Measurements from ENCODE around the gene TSC22D1. TPM values are rescaled to one million over a fixed set of nuclear protein-coding genes. Genes with fewer than 3 reads are reported as not detected.

TSC22D1 gene
- 121 TPM for polyA plus RNA-seq (2013, experiment 1 of 2)
- 120 TPM for polyA plus RNA-seq (2013, experiment 2 of 2)

- peak within 1 kb of the TSS; percentile 91 for H3K23ac ChIP-seq (ENCODE audit: low read depth, low read length, poor library complexity)
- H2BK12ac ChIP-seq (ENCODE audit: low read length), result peak within 1 kb of the TSS; percentile 73
- peak within 1 kb of the TSS; percentile 99 for H3K18ac ChIP-seq (ENCODE audit: low read length)
- H3K14ac ChIP-seq (ENCODE audit: low read length), result peak within 1 kb of the TSS; percentile 97
- H3K4me1 ChIP-seq (ENCODE audit: control insufficient read depth in 2 of 2, insufficient read depth in 1 of 2, low read depth in 1 of 2, low read length in 2 of 2), result peaks cover 19 to 25% of the 10 kb centered on the region in 2 donors
- WGBS, 2 donors (ENCODE audit: extremely low coverage in 2 of 2, insufficient read length in 2 of 2, insufficient replicate concordance in 1 of 2), result no CpG with 5 or more reads among the region's 51 CpGs
- peak within 1 kb of the TSS; percentile 94 for H2AK5ac ChIP-seq (ENCODE audit: low read depth, low read length)
- peaks cover 11 to 41% of the 10 kb centered on the region in 2 donors for H3K36me3 ChIP-seq (replicated peaks in 1 of 2; ENCODE audit: control insufficient read depth in 2 of 2, insufficient read depth in 2 of 2, low read length in 2 of 2)
- H3K79me1 ChIP-seq (ENCODE audit: low read depth, low read length), result peaks cover 20% of the 10 kb centered on the region
- H3K27ac ChIP-seq (replicated peaks; ENCODE audit: low read length), result peak within 1 kb of the TSS; percentile 98
- H3K4me2 ChIP-seq (ENCODE audit: insufficient read depth, low read length, poor library complexity, severe bottlenecking), result peak within 1 kb of the TSS; percentile 93
- DNase-seq (ENCODE audit: low spot score), result no peak
- H3K9ac ChIP-seq (ENCODE audit: low read depth, low read length, poor library complexity), result peak within 1 kb of the TSS; percentile 99
- no peaks in the 10 kb centered on the region for H3K27me3 ChIP-seq (ENCODE audit: control insufficient read depth in 3 of 3, insufficient read depth in 3 of 3, low read depth in 1 of 3, low read length in 3 of 3)
- H3K4me3 ChIP-seq (ENCODE audit: low read length in 2 of 2), result peak within 1 kb of the TSS; percentile 74 to 99
- H2AFZ ChIP-seq (ENCODE audit: low read length), result peak within 1 kb of the TSS; percentile 91
- peak within 1 kb of the TSS; percentile 97 for H3K4ac ChIP-seq (ENCODE audit: low read length)
- peak within 1 kb of the TSS; percentile 69 for H2BK15ac ChIP-seq (ENCODE audit: low read length)
- H3K9me3 ChIP-seq (replicated peaks in 1 of 2; ENCODE audit: control insufficient read depth in 2 of 2, insufficient read depth in 1 of 2, low read depth in 1 of 2, low read length in 2 of 2), result peaks cover 0 to 3% of the 10 kb centered on the region in 2 donors
- no peak within 1 kb of the TSS for H4K91ac ChIP-seq (ENCODE audit: low read depth, low read length, poor library complexity)
- H2BK5ac ChIP-seq (ENCODE audit: low read length), result peak within 1 kb of the TSS; percentile 69
- peak within 1 kb of the TSS; percentile 43 for H4K8ac ChIP-seq (ENCODE audit: low read depth, low read length)
- peak within 1 kb of the TSS; percentile 96 for H2BK120ac ChIP-seq (ENCODE audit: low read depth, low read length)
These were observed at the start of gene TSC22D1 for GRCh38 chr13:44575741-44576350. Gene TSC22D1 (minus strand): TSS chr13:44576330. CDS start chr13:44576074, 256 bp downstream.

DNA sequence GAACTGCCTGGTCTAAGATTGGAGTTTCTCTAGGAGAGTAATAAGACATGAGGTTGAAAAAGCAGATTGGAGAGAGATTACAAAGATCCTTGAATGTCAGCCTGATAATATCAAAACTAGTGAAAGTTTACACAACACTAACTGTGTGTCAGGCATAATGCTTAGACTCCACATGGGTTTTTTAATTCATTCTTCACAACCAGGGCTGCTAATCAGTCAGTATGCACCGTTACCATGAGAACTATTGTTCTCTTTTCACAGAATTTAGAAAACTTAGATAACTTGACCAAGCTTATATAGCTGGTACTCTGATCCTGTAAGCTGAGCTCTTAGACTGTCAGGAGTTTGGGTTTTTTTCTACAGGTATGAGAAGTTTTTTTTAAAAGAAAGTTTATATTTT is 46.6 kb upstream of the TSC22D1 start:
- no peaks in the 10 kb centered on the region for H3K9me3 ChIP-seq (replicated peaks in 1 of 2; ENCODE audit: control insufficient read depth in 2 of 2, insufficient read depth in 1 of 2, low read depth in 1 of 2, low read length in 2 of 2)
- H3K79me1 ChIP-seq (ENCODE audit: low read depth, low read length), result no peaks in the 10 kb centered on the region
- no peak overlapping the region for H4K91ac ChIP-seq (ENCODE audit: low read depth, low read length, poor library complexity)
- no peak for DNase-seq (ENCODE audit: low spot score)
- no peak overlapping the region for H3K4me3 ChIP-seq (ENCODE audit: low read length in 2 of 2)
- no peak overlapping the region for H2BK5ac ChIP-seq (ENCODE audit: low read length)
- no peak overlapping the region for H3K14ac ChIP-seq (ENCODE audit: low read length)
- no peaks in the 10 kb centered on the region for H3K27me3 ChIP-seq (ENCODE audit: control insufficient read depth in 3 of 3, insufficient read depth in 3 of 3, low read depth in 1 of 3, low read length in 3 of 3)
- no peak overlapping the region for H2BK15ac ChIP-seq (ENCODE audit: low read length)
- no peak overlapping the region for H3K27ac ChIP-seq (replicated peaks; ENCODE audit: low read length)
- no peak overlapping the region for H3K18ac ChIP-seq (ENCODE audit: low read length)
- H3K4me2 ChIP-seq (ENCODE audit: insufficient read depth, low read length, poor library complexity, severe bottlenecking), result no peak overlapping the region
- H3K36me3 ChIP-seq (replicated peaks in 1 of 2; ENCODE audit: control insufficient read depth in 2 of 2, insufficient read depth in 2 of 2, low read length in 2 of 2), result no peaks in the 10 kb centered on the region
- no peak overlapping the region for H3K23ac ChIP-seq (ENCODE audit: low read depth, low read length, poor library complexity)
- no peak overlapping the region for H4K8ac ChIP-seq (ENCODE audit: low read depth, low read length)
- H2BK12ac ChIP-seq (ENCODE audit: low read length), result no peak overlapping the region
- no peak overlapping the region for H2AK5ac ChIP-seq (ENCODE audit: low read depth, low read length)
- no CpG with 5 or more reads among the region's 1 CpG for WGBS, 2 donors (ENCODE audit: extremely low coverage in 2 of 2, insufficient read length in 2 of 2, insufficient replicate concordance in 1 of 2)
- no peak overlapping the region for H3K9ac ChIP-seq (ENCODE audit: low read depth, low read length, poor library complexity)
- no peak overlapping the region for H3K4ac ChIP-seq (ENCODE audit: low read length)
- no peak overlapping the region for H2BK120ac ChIP-seq (ENCODE audit: low read depth, low read length)
- peaks cover 8 to 25% of the 10 kb centered on the region in 2 donors for H3K4me1 ChIP-seq (ENCODE audit: control insufficient read depth in 2 of 2, insufficient read depth in 1 of 2, low read depth in 1 of 2, low read length in 2 of 2)
- H2AFZ ChIP-seq (ENCODE audit: low read length), result peak overlapping the region; percentile 51

- peak overlapping the region; percentile 51 for H2AFZ ChIP-seq (ENCODE audit: low read length)
- H3K4me3 ChIP-seq (ENCODE audit: low read length in 2 of 2), result no peak overlapping the region
These were observed 46.1 kb upstream of the TSC22D1 start for GRCh38 chr13:44622261-44622660.

GRCh38 chr13:44620057-44620456 is 43.9 kb upstream of the TSC22D1 start:
- H3K27me3 ChIP-seq (ENCODE audit: control insufficient read depth in 3 of 3, insufficient read depth in 3 of 3, low read depth in 1 of 3, low read length in 3 of 3), result no peaks in the 10 kb centered on the region
- no peak overlapping the region for H2BK5ac ChIP-seq (ENCODE audit: low read length)
- H4K8ac ChIP-seq (ENCODE audit: low read depth, low read length), result no peak overlapping the region
- no peaks in the 10 kb centered on the region for H3K79me1 ChIP-seq (ENCODE audit: low read depth, low read length)
- no peaks in the 10 kb centered on the region for H3K9me3 ChIP-seq (replicated peaks in 1 of 2; ENCODE audit: control insufficient read depth in 2 of 2, insufficient read depth in 1 of 2, low read depth in 1 of 2, low read length in 2 of 2)
- no peak overlapping the region for H3K23ac ChIP-seq (ENCODE audit: low read depth, low read length, poor library complexity)
- H2AFZ ChIP-seq (ENCODE audit: low read length), result peak overlapping the region; percentile 66
- DNase-seq (ENCODE audit: low spot score), result no peak
- H2BK15ac ChIP-seq (ENCODE audit: low read length), result no peak overlapping the region
- no peak overlapping the region for H2BK120ac ChIP-seq (ENCODE audit: low read depth, low read length)
- H3K4me3 ChIP-seq (ENCODE audit: low read length in 2 of 2), result no peak overlapping the region
- peaks cover 11 to 25% of the 10 kb centered on the region in 2 donors for H3K4me1 ChIP-seq (ENCODE audit: control insufficient read depth in 2 of 2, insufficient read depth in 1 of 2, low read depth in 1 of 2, low read length in 2 of 2)
- H3K9ac ChIP-seq (ENCODE audit: low read depth, low read length, poor library complexity), result no peak overlapping the region
- no peak overlapping the region for H3K14ac ChIP-seq (ENCODE audit: low read length)
- H2AK5ac ChIP-seq (ENCODE audit: low read depth, low read length), result no peak overlapping the region
- no peak overlapping the region for H3K4me2 ChIP-seq (ENCODE audit: insufficient read depth, low read length, poor library complexity, severe bottlenecking)
- peak overlapping the region; percentile 92 for H3K27ac ChIP-seq (replicated peaks; ENCODE audit: low read length)
- no peak overlapping the region for H4K91ac ChIP-seq (ENCODE audit: low read depth, low read length, poor library complexity)
- no peak overlapping the region for H3K4ac ChIP-seq (ENCODE audit: low read length)
- no peaks in the 10 kb centered on the region for H3K36me3 ChIP-seq (replicated peaks in 1 of 2; ENCODE audit: control insufficient read depth in 2 of 2, insufficient read depth in 2 of 2, low read length in 2 of 2)
- no peak overlapping the region for H3K18ac ChIP-seq (ENCODE audit: low read length)
- H2BK12ac ChIP-seq (ENCODE audit: low read length), result no peak overlapping the region

More at GRCh38 chr13:44622261-44622660, 46.1 kb upstream of the TSC22D1 start:
- Histone ChIP-seq H4K8ac (ENCODE audit: low read depth, low read length) (no peak overlapping the region), H2BK5ac (ENCODE audit: low read length) (no peak overlapping the region), H3K18ac (ENCODE audit: low read length) (no peak overlapping the region), H3K14ac (ENCODE audit: low read length) (no peak overlapping the region), H2AK5ac (ENCODE audit: low read depth, low read length) (no peak overlapping the region), H2BK12ac (ENCODE audit: low read length) (no peak overlapping the region), H3K79me1 (ENCODE audit: low read depth, low read length) (no peaks in the 10 kb centered on the region), H2BK15ac (ENCODE audit: low read length) (no peak overlapping the region), H3K9ac (ENCODE audit: low read depth, low read length, poor library complexity) (no peak overlapping the region), H3K27ac (replicated peaks; ENCODE audit: low read length) (no peak overlapping the region), H3K4ac (ENCODE audit: low read length) (no peak overlapping the region), H2BK120ac (ENCODE audit: low read depth, low read length) (no peak overlapping the region), H3K4me1 (ENCODE audit: control insufficient read depth in 2 of 2, insufficient read depth in 1 of 2, low read depth in 1 of 2, low read length in 2 of 2) (peaks cover 11 to 25% of the 10 kb centered on the region in 2 donors), H3K36me3 (replicated peaks in 1 of 2; ENCODE audit: control insufficient read depth in 2 of 2, insufficient read depth in 2 of 2, low read length in 2 of 2) (no peaks in the 10 kb centered on the region), H4K91ac (ENCODE audit: low read depth, low read length, poor library complexity) (no peak overlapping the region), H3K23ac (ENCODE audit: low read depth, low read length, poor library complexity) (no peak overlapping the region), H3K4me2 (ENCODE audit: insufficient read depth, low read length, poor library complexity, severe bottlenecking) (no peak overlapping the region), H3K9me3 (replicated peaks in 1 of 2; ENCODE audit: control insufficient read depth in 2 of 2, insufficient read depth in 1 of 2, low read depth in 1 of 2, low read length in 2 of 2) (no peaks in the 10 kb centered on the region), H3K27me3 (ENCODE audit: control insufficient read depth in 3 of 3, insufficient read depth in 3 of 3, low read depth in 1 of 3, low read length in 3 of 3) (no peaks in the 10 kb centered on the region)
- no CpG with 5 or more reads among the region's 1 CpG for WGBS, 2 donors (ENCODE audit: extremely low coverage in 2 of 2, insufficient read length in 2 of 2, insufficient replicate concordance in 1 of 2)
- DNase-seq (ENCODE audit: low spot score), result no peak

Data from neuronal stem cell (in vitro differentiated cells).